ENCODE measurements around the gene DYNC1LI2.

GRCh38 chr16:66751992-66752322 lies 548 bp upstream of the DYNC1LI2 start:
- TF ChIP-seq CTCF (IDR thresholded peaks at IDR 0.05; ENCODE audit: low read depth, low read length) (no peak), POLR2A (IDR thresholded peaks at IDR 0.05; ENCODE audit: extremely low read depth, insufficient read length) (no peak), MAX (IDR thresholded peaks at IDR 0.05; ENCODE audit: low read depth, low read length) (no peak)
